SU-DHL-6 (cell line): ENCODE results near the gene ZXDC.

Experiments used
- CTCF ChIP-seq: fragments of 200-600 bp; sonication (generic); IDR thresholded peaks from one replicate; pipeline ENCODE4 v1.5.1; 2017; ENCODE audit warnings: antibody characterized with exemption, mild to moderate bottlenecking, low read length, moderate library complexity; ENCODE audit not compliant: insufficient read depth, poor library complexity, severe bottlenecking
- EZH2phosphoT487 ChIP-seq: fragments of 200-600 bp; sonication (generic), shearing (Covaris generic); conservative IDR thresholded peaks from 2 replicates; pipeline ENCODE4 v1.6.1; 2018; ENCODE audit warnings: mild to moderate bottlenecking, antibody characterized with exemption, low read length, moderate library complexity, mixed read lengths

DNA sequence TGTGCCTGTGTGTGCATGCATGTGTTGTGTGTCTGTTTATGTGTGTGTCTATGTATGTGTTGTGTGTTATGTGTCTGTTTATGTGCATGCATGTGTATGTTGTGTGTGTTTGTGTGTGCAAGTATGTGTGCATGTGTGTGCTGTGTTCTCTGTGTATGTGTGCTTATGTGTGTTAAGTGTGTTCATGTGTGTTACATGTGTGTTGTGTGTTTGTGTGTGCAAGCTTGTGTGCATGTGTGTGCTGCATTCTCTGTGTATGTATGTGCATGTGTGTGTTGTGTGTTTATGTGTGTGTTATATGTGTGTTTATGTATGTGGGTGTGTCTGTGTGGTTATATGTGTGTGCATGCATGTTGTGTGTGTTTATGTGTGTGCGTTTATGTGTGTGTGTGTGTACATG is 27.0 kb upstream of the ZXDC start:
- TF ChIP-seq CTCF (no peak), EZH2phosphoT487 (no peak)
